HepG2 (cell line): ENCODE measurements around the gene PPP1R7.

Experiments used
- CBFB ChIP-seq: sonication (generic); formaldehyde crosslinking; IDR thresholded peaks from 2 replicates; pipeline ENCODE4 v1.4.0; 2020; ENCODE audit warnings: missing genetic modification reagents
- NR3C1 ChIP-seq: sonication (generic); formaldehyde crosslinking; IDR thresholded peaks from 2 replicates; pipeline ENCODE4 v1.4.0; 2020; ENCODE audit warnings: missing genetic modification reagents
- TF ChIP-seq, protein P1 (sequence below): sonication (generic); formaldehyde crosslinking; IDR thresholded peaks from 2 replicates; pipeline ENCODE4 v1.5.0; 2020; ENCODE audit warnings: mild to moderate bottlenecking, missing genetic modification reagents, moderate library complexity

DNA sequence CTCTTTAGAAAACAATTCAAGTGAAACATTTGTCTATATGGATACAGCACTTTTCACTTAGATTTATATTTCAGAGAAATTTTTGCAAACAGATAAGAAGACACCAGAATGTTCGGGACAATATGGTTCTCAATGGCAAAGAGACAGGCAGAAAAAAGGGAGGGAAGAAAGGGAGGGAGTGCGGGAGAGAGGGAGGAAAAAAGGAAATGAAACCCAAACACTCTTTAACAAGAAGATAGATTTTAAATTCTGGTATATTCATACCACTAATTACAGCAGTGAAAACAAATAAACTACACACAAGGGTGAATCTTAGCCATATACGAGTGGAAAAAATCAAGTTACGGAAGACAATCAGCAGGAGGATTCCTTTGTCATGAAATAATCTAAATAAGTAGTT, 4.0 kb upstream of the PPP1R7 start:
- TF ChIP-seq CBFB (CRISPR knock-in tag) (no peak), NR3C1 (no peak)
- TF ChIP-seq, protein P1, sequence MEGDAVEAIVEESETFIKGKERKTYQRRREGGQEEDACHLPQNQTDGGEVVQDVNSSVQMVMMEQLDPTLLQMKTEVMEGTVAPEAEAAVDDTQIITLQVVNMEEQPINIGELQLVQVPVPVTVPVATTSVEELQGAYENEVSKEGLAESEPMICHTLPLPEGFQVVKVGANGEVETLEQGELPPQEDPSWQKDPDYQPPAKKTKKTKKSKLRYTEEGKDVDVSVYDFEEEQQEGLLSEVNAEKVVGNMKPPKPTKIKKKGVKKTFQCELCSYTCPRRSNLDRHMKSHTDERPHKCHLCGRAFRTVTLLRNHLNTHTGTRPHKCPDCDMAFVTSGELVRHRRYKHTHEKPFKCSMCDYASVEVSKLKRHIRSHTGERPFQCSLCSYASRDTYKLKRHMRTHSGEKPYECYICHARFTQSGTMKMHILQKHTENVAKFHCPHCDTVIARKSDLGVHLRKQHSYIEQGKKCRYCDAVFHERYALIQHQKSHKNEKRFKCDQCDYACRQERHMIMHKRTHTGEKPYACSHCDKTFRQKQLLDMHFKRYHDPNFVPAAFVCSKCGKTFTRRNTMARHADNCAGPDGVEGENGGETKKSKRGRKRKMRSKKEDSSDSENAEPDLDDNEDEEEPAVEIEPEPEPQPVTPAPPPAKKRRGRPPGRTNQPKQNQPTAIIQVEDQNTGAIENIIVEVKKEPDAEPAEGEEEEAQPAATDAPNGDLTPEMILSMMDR, result no peak
